Measurements from ENCODE around the gene STT3A. TPM values are rescaled to one million over a fixed set of nuclear protein-coding genes. Genes with fewer than 3 reads are reported as not detected.

Gene STT3A
- total and polyA plus RNA-seq, 10 of the 15 experiments (the other 5 are each of a cell fraction or from before 2014, with no cell fraction given): 74.4 to 202 (median 118) TPM

DNA sequence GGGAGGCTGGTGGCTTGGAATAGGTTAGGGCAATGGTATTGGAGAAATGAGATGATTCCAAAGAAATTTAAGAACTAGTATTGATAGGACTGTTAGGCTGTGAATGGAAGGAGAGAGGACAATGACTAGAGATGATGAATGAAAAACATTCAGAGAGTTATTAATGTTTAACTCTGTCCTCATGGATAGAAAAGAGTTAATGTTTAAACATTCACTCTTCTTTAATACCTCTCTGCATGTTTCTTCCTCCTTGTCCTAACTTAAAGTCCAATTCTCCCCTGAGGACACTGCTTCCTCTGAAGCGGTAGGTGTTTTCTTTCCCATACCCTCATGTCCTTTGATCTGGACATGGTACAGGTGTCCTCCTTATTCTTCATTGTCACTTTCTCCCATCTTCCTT lies 45.7 kb downstream of the STT3A start (continued):
- no peak for TF ChIP-seq IKZF2 (IDR thresholded peaks at IDR 0.05)

DNA sequence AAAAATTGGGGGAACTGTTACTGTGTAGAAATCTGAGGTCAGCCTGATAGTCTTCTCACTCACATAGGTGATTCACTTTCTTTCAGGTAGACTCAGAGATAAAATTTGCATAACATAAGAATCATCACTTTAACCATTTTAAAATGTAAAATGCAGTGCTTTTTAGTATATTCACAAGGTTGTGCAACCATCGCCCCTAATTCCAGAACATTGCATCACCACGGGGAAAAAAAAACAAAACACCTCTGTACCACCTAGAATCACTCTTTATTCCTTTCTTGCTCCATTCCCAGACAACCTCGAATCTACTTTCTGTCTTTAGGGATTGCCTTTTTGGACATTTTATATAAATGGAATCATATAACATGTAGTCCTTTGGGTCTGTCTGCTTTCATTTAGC lies 53.2 kb downstream of the STT3A start:
- H3K79me2 ChIP-seq (ENCODE audit: control insufficient read depth, insufficient read depth, low read length): no peaks in the 10 kb centered on the region

DNA sequence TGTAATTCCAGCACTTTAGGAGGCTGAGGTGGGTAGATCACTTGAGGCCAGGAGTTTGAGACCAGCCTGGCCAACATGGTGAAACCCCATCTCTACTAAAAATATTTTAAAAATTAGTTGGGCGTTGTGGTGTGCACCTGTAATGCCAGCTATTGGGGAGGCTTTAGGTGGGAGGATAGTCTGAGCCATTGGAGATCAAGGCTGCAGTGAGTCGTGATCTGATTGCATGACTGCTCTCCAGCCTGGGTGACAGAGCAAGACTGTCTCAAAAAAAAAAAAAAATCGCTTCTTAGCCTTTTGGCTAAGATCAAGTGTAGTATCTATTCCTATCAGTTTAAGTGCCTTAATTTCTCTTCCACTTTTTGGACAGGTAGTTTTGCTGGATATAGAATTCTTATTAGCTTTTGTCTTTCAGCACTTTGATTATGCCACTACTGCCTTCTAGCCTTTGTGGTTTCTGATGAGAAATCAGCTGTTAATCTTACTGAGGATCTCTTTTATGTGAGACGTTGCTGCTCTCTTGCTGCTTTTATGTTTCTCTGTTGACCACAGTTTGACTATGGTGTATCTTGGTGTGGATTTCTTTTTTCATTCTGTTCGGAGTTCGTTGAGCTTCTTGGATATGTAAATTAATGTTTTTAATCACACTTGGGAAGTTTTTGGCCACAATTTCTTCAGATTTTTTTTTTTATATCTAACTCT lies 57.0 kb downstream of the STT3A start:
- no TSS peak for BruUV-seq (replicated peaks)
- no peak for FAIRE-seq
- H3K36me3 ChIP-seq (ENCODE audit: control insufficient read depth in 2 of 2, insufficient read depth in 2 of 2, low read length in 1 of 2): peaks cover 4 to 9% of the 10 kb centered on the region in 2 experiments; a peak in 3 of 4 replicates
- no peaks in the 10 kb centered on the region for H3K4me1 ChIP-seq (ENCODE audit: control insufficient read depth, insufficient read depth, low read length)
- TF ChIP-seq NFYB (IDR thresholded peaks at IDR 0.05; ENCODE audit: insufficient read depth, low read depth, low read length): no peak
- no peak for TF ChIP-seq POU2F2 (IDR thresholded peaks at IDR 0.05; ENCODE audit: borderline replicate concordance, low read depth, low read length)
- TF ChIP-seq, protein P1, sequence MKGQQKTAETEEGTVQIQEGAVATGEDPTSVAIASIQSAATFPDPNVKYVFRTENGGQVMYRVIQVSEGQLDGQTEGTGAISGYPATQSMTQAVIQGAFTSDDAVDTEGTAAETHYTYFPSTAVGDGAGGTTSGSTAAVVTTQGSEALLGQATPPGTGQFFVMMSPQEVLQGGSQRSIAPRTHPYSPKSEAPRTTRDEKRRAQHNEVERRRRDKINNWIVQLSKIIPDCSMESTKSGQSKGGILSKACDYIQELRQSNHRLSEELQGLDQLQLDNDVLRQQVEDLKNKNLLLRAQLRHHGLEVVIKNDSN (IDR thresholded peaks at IDR 0.05; ENCODE audit: borderline replicate concordance, extremely low read length, insufficient read depth, low read depth, low read length): no peak
- no peak for TF ChIP-seq NFXL1 (IDR thresholded peaks at IDR 0.05; ENCODE audit: borderline replicate concordance)
- no peak for TF ChIP-seq EGR1 (IDR thresholded peaks at IDR 0.05; ENCODE audit: borderline replicate concordance in 1 of 2, low read depth in 2 of 2, low read length in 2 of 2)
- no peak for TF ChIP-seq FOXK2 (IDR thresholded peaks at IDR 0.05)
- TF ChIP-seq, protein P2, sequence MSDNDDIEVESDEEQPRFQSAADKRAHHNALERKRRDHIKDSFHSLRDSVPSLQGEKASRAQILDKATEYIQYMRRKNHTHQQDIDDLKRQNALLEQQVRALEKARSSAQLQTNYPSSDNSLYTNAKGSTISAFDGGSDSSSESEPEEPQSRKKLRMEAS (IDR thresholded peaks at IDR 0.05; ENCODE audit: low read depth, low read length): no peak
- no peak for TF ChIP-seq KAT2A (conservative IDR thresholded peaks at IDR 0.05; ENCODE audit: control insufficient read depth, low read depth, low read length)
- DNase-seq (ENCODE audit: low read depth, low spot score): no peak
- 82% methylated on average over 6 of the region's 6 CpGs for WGBS (ENCODE audit: insufficient coverage, insufficient replicate concordance, low lambda C conversion rate, missing lambda C conversion rate)
- CTCF ChIA-PET: interaction anchor here (0.8 to 1.1 kb wide), 4 partner anchors 28 to 440 kb away, joined by 3 to 5 read pairs (median 4); no protein-coding TSS in a partner anchor
- no peak overlapping the region for H3K9ac ChIP-seq (ENCODE audit: control insufficient read depth, insufficient read depth, low read length)
- H3K27ac ChIP-seq (ENCODE audit: control insufficient read depth, insufficient read depth): no peak overlapping the region
- H3K9me3 ChIP-seq (replicated peaks; ENCODE audit: control insufficient read depth, insufficient read depth, low read length): no peaks in the 10 kb centered on the region
- SMC1A ChIA-PET (ENCODE audit: uncharacterized antibody, unreplicated experiment): no interaction called here
- no peaks in the 10 kb centered on the region for H3K27me3 ChIP-seq (replicated peaks in 1 of 2; ENCODE audit: control insufficient read depth in 2 of 2, insufficient read depth in 2 of 2, low read length in 1 of 2)
- in situ Hi-C loops (cut with MboI): no loop called here
- POLR2A ChIA-PET: no interaction called here
- H3K4me3 ChIP-seq: no peak overlapping the region
- H4K20me1 ChIP-seq (ENCODE audit: control insufficient read depth, insufficient read depth): no peaks in the 10 kb centered on the region
- no peak for ATAC-seq
- intact Hi-C loops (cut with micrococcal nuclease; ENCODE audit: unreplicated experiment): no loop called here
- no peaks in the 10 kb centered on the region for H3K79me2 ChIP-seq (ENCODE audit: control insufficient read depth, insufficient read depth, low read length)
- no peak overlapping the region for H3K4me2 ChIP-seq (ENCODE audit: control insufficient read depth, insufficient read depth)
- H2AFZ ChIP-seq (ENCODE audit: control insufficient read depth, low read depth, low read length): no peak overlapping the region
- RAD21 ChIA-PET (ENCODE audit: unreplicated experiment): no interaction called here

More for the DNA sequence above, 53.2 kb downstream of the STT3A start:
- DNase-seq (ENCODE audit: low read depth, low spot score) (no peak), FAIRE-seq (no peak), ATAC-seq (no peak)
- 97% methylated on average over 3 of the region's 3 CpGs for WGBS (ENCODE audit: insufficient coverage, insufficient replicate concordance, low lambda C conversion rate, missing lambda C conversion rate)
- ChIA-PET SMC1A (ENCODE audit: uncharacterized antibody, unreplicated experiment) (interaction anchor here (1.0 to 1.3 kb wide), 2 partner anchors 12 to 19 kb away, joined by 3 read pairs; no protein-coding TSS in a partner anchor), POLR2A (no interaction called here), RAD21 (ENCODE audit: unreplicated experiment) (no interaction called here), CTCF (no interaction called here)
- no peak overlapping the region for H3K4me3 ChIP-seq
- H3K4me2 ChIP-seq (ENCODE audit: control insufficient read depth, insufficient read depth): no peak overlapping the region
- H3K27ac ChIP-seq (ENCODE audit: control insufficient read depth, insufficient read depth): no peak overlapping the region
- in situ Hi-C loops (cut with MboI) (no loop called here), intact Hi-C loops (cut with micrococcal nuclease; ENCODE audit: unreplicated experiment) (no loop called here)
- no peak overlapping the region for H3K9ac ChIP-seq (ENCODE audit: control insufficient read depth, insufficient read depth, low read length)
- no peaks in the 10 kb centered on the region for H3K9me3 ChIP-seq (replicated peaks; ENCODE audit: control insufficient read depth, insufficient read depth, low read length)
- no TSS peak for BruUV-seq (replicated peaks)
- H3K36me3 ChIP-seq (ENCODE audit: control insufficient read depth in 2 of 2, insufficient read depth in 2 of 2, low read length in 1 of 2): peaks cover 2 to 9% of the 10 kb centered on the region in 2 experiments; a peak in 3 of 4 replicates
- H2AFZ ChIP-seq (ENCODE audit: control insufficient read depth, low read depth, low read length): no peak overlapping the region
- no peaks in the 10 kb centered on the region for H4K20me1 ChIP-seq (ENCODE audit: control insufficient read depth, insufficient read depth)
- no peaks in the 10 kb centered on the region for H3K4me1 ChIP-seq (ENCODE audit: control insufficient read depth, insufficient read depth, low read length)
- no peaks in the 10 kb centered on the region for H3K27me3 ChIP-seq (replicated peaks in 1 of 2; ENCODE audit: control insufficient read depth in 2 of 2, insufficient read depth in 2 of 2, low read length in 1 of 2)
- TF ChIP-seq FOXM1 (IDR thresholded peaks at IDR 0.05; ENCODE audit: low read depth, low read length) (no peak), ZNF207 (IDR thresholded peaks at IDR 0.05; ENCODE audit: borderline replicate concordance) (no peak), NBN (IDR thresholded peaks at IDR 0.05) (no peak), FOS (IDR thresholded peaks at IDR 0.05; ENCODE audit: borderline replicate concordance, extremely low read depth, insufficient read length) (no peak)

All from GM12878 (cell line).